ENCODE results near the gene ZGPAT. TPM values are rescaled to one million over a fixed set of nuclear protein-coding genes. Genes with fewer than 3 reads are reported as not detected.

The ZGPAT gene, protein sequence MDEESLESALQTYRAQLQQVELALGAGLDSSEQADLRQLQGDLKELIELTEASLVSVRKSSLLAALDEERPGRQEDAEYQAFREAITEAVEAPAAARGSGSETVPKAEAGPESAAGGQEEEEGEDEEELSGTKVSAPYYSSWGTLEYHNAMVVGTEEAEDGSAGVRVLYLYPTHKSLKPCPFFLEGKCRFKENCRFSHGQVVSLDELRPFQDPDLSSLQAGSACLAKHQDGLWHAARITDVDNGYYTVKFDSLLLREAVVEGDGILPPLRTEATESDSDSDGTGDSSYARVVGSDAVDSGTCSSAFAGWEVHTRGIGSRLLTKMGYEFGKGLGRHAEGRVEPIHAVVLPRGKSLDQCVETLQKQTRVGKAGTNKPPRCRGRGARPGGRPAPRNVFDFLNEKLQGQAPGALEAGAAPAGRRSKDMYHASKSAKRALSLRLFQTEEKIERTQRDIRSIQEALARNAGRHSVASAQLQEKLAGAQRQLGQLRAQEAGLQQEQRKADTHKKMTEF
- 10 to 100 TPM; 14.8 to 16.0 TPM for total RNA-seq

DNA sequence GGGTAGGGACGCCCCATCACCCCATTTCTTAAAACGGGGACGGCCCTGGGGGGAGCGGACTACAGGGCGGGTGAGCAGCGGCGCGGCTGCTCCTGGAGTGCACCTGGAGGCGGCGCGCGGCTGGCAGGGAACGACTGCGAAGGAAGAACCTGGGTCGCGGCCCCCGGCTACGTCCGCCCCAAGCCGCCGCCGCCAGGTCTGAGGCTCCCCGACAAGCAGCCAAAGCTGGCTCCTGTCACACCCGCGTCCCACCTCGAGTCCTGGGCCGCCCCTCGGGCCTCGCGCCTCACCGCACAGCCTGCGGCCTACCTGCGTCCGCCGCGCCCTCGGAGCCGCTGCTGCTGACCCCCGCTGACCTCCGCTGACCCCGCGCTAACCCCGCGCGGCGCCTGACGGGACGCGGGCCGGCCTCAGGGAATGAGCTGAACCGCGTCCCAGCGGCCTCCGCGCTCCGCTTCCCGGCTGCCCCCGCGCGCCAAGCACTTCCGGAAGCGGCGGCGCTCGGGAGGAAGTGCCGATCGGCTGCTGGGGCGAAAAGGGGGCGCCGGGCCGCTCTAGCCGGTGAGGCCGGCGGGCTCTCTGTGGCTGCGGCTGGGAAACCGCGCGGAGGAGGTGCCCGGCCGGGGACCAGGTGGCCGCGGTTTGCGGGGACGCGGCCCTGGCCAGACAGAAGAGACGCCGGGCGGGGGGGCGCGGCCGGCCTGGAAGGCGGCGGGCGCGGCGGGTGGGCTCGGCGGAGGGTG is at the start of gene ZGPAT, which contains the start of gene ARFRP1:
ZGPAT (plus strand) TSS at position 482 of the 743 bp plus-strand sequence. CDS start 542 bp downstream, outside the sequence.
ARFRP1 (minus strand) TSS at position 419 of the 743 bp plus-strand sequence. CDS start 885 bp downstream, outside the sequence.

DNA sequence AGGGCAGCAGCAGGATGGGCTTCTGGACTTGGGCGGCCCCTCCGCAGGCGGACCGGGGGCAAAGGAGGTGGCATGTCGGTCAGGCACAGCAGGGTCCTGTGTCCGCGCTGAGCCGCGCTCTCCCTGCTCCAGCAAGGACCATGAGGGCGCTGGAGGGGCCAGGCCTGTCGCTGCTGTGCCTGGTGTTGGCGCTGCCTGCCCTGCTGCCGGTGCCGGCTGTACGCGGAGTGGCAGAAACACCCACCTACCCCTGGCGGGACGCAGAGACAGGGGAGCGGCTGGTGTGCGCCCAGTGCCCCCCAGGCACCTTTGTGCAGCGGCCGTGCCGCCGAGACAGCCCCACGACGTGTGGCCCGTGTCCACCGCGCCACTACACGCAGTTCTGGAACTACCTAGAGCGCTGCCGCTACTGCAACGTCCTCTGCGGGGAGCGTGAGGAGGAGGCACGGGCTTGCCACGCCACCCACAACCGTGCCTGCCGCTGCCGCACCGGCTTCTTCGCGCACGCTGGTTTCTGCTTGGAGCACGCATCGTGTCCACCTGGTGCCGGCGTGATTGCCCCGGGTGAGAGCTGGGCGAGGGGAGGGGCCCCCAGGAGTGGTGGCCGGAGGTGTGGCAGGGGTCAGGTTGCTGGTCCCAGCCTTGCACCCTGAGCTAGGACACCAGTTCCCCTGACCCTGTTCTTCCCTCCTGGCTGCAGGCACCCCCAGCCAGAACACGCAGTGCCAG is 11.0 kb upstream of the ZGPAT start, which contains the start of gene TNFRSF6B:
TNFRSF6B (plus strand) TSS at position 25 of the 729 bp plus-strand sequence; CDS start at position 141, 116 bp downstream.

DNA sequence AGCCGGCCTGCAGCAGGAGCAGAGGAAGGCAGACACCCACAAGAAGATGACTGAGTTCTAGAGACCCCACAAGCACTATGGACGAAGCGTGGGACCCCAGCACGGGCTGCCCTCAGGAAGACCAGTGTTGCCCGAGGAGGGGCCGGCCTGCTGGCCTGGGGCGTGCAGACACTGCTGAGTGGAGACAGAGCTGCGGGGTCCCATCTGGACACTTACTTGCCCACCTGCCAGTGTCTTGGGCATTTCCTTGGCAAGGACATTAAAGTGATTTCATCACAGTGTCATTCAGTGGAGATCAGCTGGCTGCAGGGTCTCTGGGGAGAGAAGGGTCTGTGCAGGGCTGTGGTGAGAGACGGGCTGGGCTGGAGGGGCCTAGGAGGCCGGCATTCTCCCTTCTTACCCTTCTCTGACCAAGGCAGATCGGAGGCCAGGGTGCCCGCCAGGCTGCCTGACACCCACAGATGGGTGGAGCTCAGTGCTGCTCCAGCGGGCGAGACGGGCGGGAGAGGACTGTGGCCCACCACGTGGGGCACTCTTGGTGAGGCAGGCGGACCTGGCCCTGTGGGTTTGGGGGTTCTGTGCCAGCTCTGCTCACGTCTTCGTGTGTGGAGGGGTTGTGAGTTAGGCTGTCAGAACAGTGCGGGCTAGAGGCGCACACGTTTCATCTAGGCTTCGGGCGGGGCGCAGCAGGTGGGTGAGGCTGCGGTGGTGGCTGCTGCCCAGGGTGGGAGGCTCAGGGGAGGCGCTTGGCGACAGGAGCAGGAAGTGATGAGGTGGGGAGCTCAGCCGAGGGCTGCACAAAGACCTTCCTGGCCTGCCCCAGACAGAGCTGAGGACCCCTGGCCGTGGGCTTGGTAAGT is 28.2 kb downstream of the ZGPAT start, which contains the start of gene LIME1:
LIME1 (plus strand) TSS at position 806 of the 860 bp plus-strand sequence. CDS start 886 bp downstream, outside the sequence.

DNA sequence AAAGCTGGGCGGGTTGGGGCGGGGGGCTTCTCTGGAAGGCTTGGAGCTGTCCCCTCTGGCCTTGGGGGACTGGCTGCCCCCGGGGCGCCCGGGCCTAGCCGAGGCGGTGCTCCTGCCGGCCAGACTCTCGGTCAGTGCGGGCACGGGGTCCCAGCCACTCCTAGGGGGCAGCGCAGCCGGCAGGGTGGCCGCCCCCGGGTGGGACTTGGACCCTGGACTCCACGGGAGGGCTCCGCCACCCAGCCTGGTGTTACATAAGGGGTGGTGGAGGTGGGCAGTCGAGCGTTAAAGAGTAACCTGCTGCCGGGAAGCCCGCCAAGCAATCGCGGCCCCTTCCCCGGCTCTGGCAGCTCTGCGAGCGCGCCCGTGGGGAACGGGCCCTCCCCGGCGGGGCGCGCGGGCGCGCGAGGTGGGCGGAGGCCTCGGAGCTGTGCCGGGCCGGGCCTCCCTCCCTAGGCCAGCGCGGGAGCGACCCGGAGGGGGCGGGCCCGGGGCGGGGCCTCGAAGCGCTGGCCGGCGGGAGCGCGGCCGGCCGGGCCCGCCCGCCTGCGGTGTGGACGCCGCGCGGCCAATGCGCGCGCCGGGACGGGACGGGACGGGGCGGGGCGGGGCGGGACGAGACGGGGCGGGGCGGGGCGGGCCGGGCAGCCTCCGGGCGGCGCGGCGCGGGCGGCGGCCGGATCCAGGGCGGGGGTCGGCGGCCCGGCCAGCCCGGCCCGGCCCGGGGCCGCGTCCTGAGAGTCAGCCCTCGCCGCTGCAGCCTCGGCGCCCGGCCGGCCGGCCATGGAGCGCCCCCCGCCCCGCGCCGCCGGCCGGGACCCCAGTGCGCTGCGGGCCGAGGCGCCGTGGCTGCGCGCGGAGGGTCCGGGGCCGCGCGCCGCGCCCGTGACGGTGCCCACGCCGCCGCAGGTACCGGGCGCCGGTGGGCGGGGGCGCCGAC is 31.6 kb downstream of the ZGPAT start, which contains the start of gene SLC2A4RG:
SLC2A4RG (plus strand) TSS at position 647 of the 940 bp plus-strand sequence; CDS start at position 784, 137 bp downstream.

Small RNAs within 50 kb of the gene (small RNA-seq; reads per million reads assigned to genes)
- gene LIME1 (0 reads per million in 2 donors), gene TNFRSF6B (0 reads per million in 2 donors)

Other genes starting within 250 kb of the ZGPAT start
- gene KCNQ2, start 235.4 kb upstream of the ZGPAT start, total RNA-seq: not detected
- gene EEF1A2, start 209.0 kb upstream of the ZGPAT start, total RNA-seq: under 1 TPM in 1 of 2 donors, not detected in 1; 0.34 TPM
- 10 to 100 TPM; 50.6 to 81.6 TPM for gene PPDPF, start 187.3 kb upstream of the ZGPAT start, total RNA-seq
- gene PTK6, start 170.7 kb upstream of the ZGPAT start, total RNA-seq: under 1 TPM; 0.33 to 0.34 TPM
- not detected for gene SRMS, start 160.3 kb upstream of the ZGPAT start, total RNA-seq
- gene FNDC11, start 153.9 kb upstream of the ZGPAT start, total RNA-seq: under 1 TPM in 1 of 2 donors, not detected in 1; 0.33 TPM
- 100 to 1,000 TPM; 424 to 506 TPM for gene HELZ2, start 133.8 kb upstream of the ZGPAT start, total RNA-seq
- 1 to 10 TPM; 5.3 to 6.9 TPM for gene GMEB2, start 80.9 kb upstream of the ZGPAT start, total RNA-seq
- gene STMN3, start 54.6 kb upstream of the ZGPAT start, total RNA-seq: 10 to 100 TPM in 1 of 2 donors, 1 to 10 TPM in 1; 8.6 to 19.0 TPM
- gene RTEL1, start 49.7 kb upstream of the ZGPAT start, total RNA-seq: 10 to 100 TPM; 10.7 to 15.0 TPM
- under 1 TPM; 0.67 to 0.69 TPM for gene TNFRSF6B, start 11.4 kb upstream of the ZGPAT start, total RNA-seq
- gene ARFRP1, start 63 bp upstream of the ZGPAT start, total RNA-seq: 10 to 100 TPM; 20.0 TPM
- gene LIME1, start 28.6 kb downstream of the ZGPAT start, total RNA-seq: 1 to 10 TPM; 1.4 to 1.7 TPM
- gene SLC2A4RG, start 31.7 kb downstream of the ZGPAT start, total RNA-seq: 1 to 10 TPM; 5.9 to 7.7 TPM
- under 1 TPM; under 0.01 to 1.00 TPM for gene ZBTB46, start 123.2 kb downstream of the ZGPAT start, total RNA-seq
- not detected for gene ABHD16B, start 153.5 kb downstream of the ZGPAT start, total RNA-seq
- gene TPD52L2, start 157.2 kb downstream of the ZGPAT start, total RNA-seq: 10 to 100 TPM; 47.1 to 53.9 TPM
- 10 to 100 TPM; 34.4 to 39.6 TPM for gene DNAJC5, start 187.1 kb downstream of the ZGPAT start, total RNA-seq
- gene UCKL1, start 248.4 kb downstream of the ZGPAT start, total RNA-seq: 10 to 100 TPM; 25.5 to 36.0 TPM